ENCODE measurements around the gene KLHL30. TPM values are rescaled to one million over a fixed set of nuclear protein-coding genes. Genes with fewer than 3 reads are reported as not detected.

The KLHL30 gene
- total and polyA plus RNA-seq, 8 donors: 0.06 to 1.0 (median 0.15) TPM

- H3K4me3 ChIP-seq: no peak overlapping the region
- no peak for DNase-seq
- intact Hi-C loops (cut with DNase I): no loop called here
- H3K9me3 ChIP-seq: no peaks in the 10 kb centered on the region
- no peak for TF ChIP-seq CTCF (IDR thresholded peaks at IDR 0.05)
- peaks cover 0 to 16% of the 10 kb centered on the region in 2 donors for H3K4me1 ChIP-seq
- peaks cover 18 to 54% of the 10 kb centered on the region in 2 donors for H3K27me3 ChIP-seq
- ATAC-seq: no peak
- no peaks in the 10 kb centered on the region for H3K36me3 ChIP-seq
- no peak overlapping the region for H3K27ac ChIP-seq
Observed at GRCh38 chr2:238157506-238158017, 19.1 kb downstream of the KLHL30 start.

DNA sequence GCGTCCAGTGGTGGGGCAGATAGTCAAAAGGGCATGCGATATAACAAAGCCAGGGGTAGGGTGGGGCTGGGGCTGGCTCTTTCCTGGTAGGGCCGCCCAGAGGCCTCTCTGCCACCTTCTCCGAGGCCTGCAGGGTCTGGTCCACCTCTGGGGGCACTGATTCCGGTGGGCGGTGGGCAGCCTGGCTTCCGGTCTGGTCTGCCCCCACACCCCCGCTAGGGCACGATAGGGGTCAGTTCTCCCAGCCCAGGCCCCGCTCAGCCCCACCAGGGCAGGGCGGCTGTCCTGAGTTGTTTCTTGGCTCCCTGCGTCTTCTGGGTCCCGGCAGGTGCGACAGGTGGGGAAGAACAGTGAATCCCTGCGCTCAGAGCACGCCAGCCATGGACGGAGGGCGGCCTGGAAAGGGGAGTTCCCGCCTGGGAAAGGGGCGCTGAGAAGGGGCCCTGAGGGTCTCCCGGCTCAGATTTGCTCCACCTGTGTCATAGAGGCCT, 19.6 kb downstream of the KLHL30 start:
- H3K36me3 ChIP-seq: no peaks in the 10 kb centered on the region

GRCh38 chr2:238158509-238159070, 20.1 kb downstream of the KLHL30 start, which contains the start of gene ERFE:
TSS of gene ERFE (plus strand) at chr2:238158970. CDS start at chr2:238159008, 38 bp downstream.
- Histone ChIP-seq H3K27me3 (peaks cover 24 to 64% of the 10 kb centered on the region in 2 donors), H3K4me1 (peaks cover 0 to 20% of the 10 kb centered on the region in 2 donors), H3K36me3 (no peaks in the 10 kb centered on the region), H3K27ac (no peak within 1 kb of the TSS), H3K9me3 (no peaks in the 10 kb centered on the region), H3K4me3 (peak within 1 kb of the TSS in 1 of 2 donors; percentile 22)
- DNase-seq (peak in 2 of 4 donors; percentile 44 to 80), ATAC-seq (peak; percentile 76)
- intact Hi-C loops (cut with DNase I): no loop called here
- TF ChIP-seq CTCF (IDR thresholded peaks at IDR 0.05): peak; percentile 26 to 42

More for the DNA sequence above, 19.6 kb downstream of the KLHL30 start:
- Histone ChIP-seq H3K9me3 (no peaks in the 10 kb centered on the region), H3K27ac (no peak overlapping the region), H3K4me3 (no peak overlapping the region), H3K4me1 (peaks cover 0 to 16% of the 10 kb centered on the region in 2 donors), H3K27me3 (peaks cover 19 to 59% of the 10 kb centered on the region in 2 donors)
- DNase-seq (no peak), ATAC-seq (no peak)
- TF ChIP-seq CTCF (IDR thresholded peaks at IDR 0.05): no peak
- intact Hi-C loops (cut with DNase I): no loop called here

DNA sequence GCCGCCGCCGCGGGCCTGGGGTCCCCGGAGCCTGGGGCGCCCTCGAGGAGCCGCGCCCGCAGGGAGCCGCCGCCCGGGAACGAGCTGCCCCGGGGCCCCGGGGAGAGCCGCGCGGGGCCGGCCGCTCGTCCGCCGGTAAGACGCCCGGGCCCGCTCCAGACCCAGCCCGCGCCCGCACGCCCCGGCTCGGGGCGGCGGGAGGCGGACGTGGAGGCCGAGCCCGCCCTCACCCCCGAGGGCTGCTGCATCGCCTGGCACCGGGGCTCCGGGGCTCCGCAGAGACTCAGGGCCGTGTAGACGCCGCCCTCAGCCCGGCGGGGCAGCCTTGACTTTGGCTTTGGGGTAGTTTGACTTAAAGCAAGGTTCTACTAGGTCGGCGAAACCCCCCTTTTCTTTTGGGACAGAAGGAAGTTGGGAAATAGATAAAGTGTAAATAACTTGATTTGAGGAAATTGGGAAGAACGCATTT, 20.6 kb downstream of the KLHL30 start:
- DNase-seq (peak in 1 of 4 donors; percentile 78), ATAC-seq (peak; percentile 9)
- Histone ChIP-seq H3K36me3 (no peaks in the 10 kb centered on the region), H3K4me1 (peaks cover 0 to 25% of the 10 kb centered on the region in 2 donors), H3K4me3 (peak overlapping the region in 1 of 2 donors; percentile 22), H3K27ac (no peak overlapping the region), H3K9me3 (no peaks in the 10 kb centered on the region), H3K27me3 (peaks cover 29 to 69% of the 10 kb centered on the region in 2 donors)
- intact Hi-C loops (cut with DNase I): no loop called here
- TF ChIP-seq CTCF (IDR thresholded peaks at IDR 0.05): no peak

- DNase-seq: no peak
- H3K4me3 ChIP-seq: no peak overlapping the region
- peaks cover 32 to 75% of the 10 kb centered on the region in 2 donors for H3K27me3 ChIP-seq
- no peak overlapping the region for H3K27ac ChIP-seq
- no peak for ATAC-seq
- no peaks in the 10 kb centered on the region for H3K9me3 ChIP-seq
- no peaks in the 10 kb centered on the region for H3K36me3 ChIP-seq
- intact Hi-C loops (cut with DNase I): no loop called here
- TF ChIP-seq CTCF (IDR thresholded peaks at IDR 0.05): no peak
- peaks cover 0 to 28% of the 10 kb centered on the region in 2 donors for H3K4me1 ChIP-seq
Observed at GRCh38 chr2:238159661-238160205, 21.3 kb downstream of the KLHL30 start.

Measured in left lung (tissue), 10 donors.